Loucy (cell line): ENCODE results near the gene DUSP14.

Source experiments
- CTCF ChIP-seq: fragments of 200-600 bp; sonication (generic); conservative IDR thresholded peaks from 2 replicates; pipeline ENCODE4 v1.5.1; 2014; ENCODE audit warnings: mild to moderate bottlenecking, antibody characterized with exemption, low read length
- EZH2phosphoT487 ChIP-seq: fragments of 200-600 bp; IDR thresholded peaks from 2 replicates; pipeline ENCODE4 v1.6.1; 2018; ENCODE audit warnings: antibody characterized with exemption, mild to moderate bottlenecking, moderate library complexity, borderline replicate concordance

- TF ChIP-seq CTCF (no peak), EZH2phosphoT487 (no peak)
These were observed 17.4 kb downstream of the DUSP14 start for GRCh38 chr17:37507111-37507510.
